ENCODE data around the gene RASGRF2.
"Not testable (repeated sequence)": the region's sequence is repeated elsewhere in the genome, so short reads cannot be mapped to it uniquely, and the experiment has no call there.

The RASGRF2 gene

GRCh38 chr5:81016116-81016515 lies 56.0 kb downstream of the RASGRF2 start:
- H3K36me3 ChIP-seq = no peaks in the 10 kb centered on the region
- H3K9me3 ChIP-seq = no peaks in the 10 kb centered on the region
- no peak for TF ChIP-seq CTCF (IDR thresholded peaks at IDR 0.05; ENCODE audit: low read depth, low read length)
- H3K4me3 ChIP-seq (ENCODE audit: low read depth, low read length) = no peak overlapping the region
- no peak for DNase-seq
- H3K27me3 ChIP-seq = no peaks in the 10 kb centered on the region
- no peaks in the 10 kb centered on the region for H3K4me1 ChIP-seq

- Histone ChIP-seq H3K36me3 (no peaks in the 10 kb centered on the region), H3K27me3 (no peaks in the 10 kb centered on the region), H3K4me1 (no peaks in the 10 kb centered on the region), H3K9me3 (no peaks in the 10 kb centered on the region), H3K4me3 (ENCODE audit: low read depth, low read length) (no peak overlapping the region)
- TF ChIP-seq CTCF (IDR thresholded peaks at IDR 0.05; ENCODE audit: low read depth, low read length) = no peak
- DNase-seq = no peak
Measured at GRCh38 chr5:81017320-81017719, 57.2 kb downstream of the RASGRF2 start.

DNA sequence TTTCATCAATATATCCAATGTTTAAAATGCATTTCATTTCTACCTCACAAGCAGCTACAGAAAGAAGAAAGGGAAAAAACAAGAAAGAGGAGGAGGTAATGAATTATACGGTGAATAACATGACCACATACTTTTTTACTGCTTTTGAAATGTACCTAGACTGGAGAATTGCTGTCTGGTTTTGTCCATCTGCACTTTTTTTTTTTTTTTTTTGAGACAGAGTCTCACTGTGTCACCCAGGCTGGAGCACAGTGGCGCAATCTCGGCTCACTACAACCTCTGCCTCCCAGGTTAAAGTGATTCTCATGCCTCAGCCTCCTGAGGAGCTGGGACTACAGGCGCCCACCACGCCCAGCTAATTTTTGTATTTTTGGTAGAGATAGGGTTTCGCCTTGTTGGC lies 58.4 kb downstream of the RASGRF2 start:
- H3K4me1 ChIP-seq; H3K27me3 ChIP-seq; DNase-seq; H3K36me3 ChIP-seq; H3K9me3 ChIP-seq; H3K4me3 ChIP-seq (ENCODE audit: low read depth, low read length): not testable (repeated sequence)

- DNase-seq = no peak
- H3K4me3 ChIP-seq (ENCODE audit: low read depth, low read length) = no peak overlapping the region
- peaks cover 9% of the 10 kb centered on the region; the same call in 1 of the 2 replicates for H3K4me1 ChIP-seq
- H3K36me3 ChIP-seq = no peaks in the 10 kb centered on the region
- TF ChIP-seq CTCF (IDR thresholded peaks at IDR 0.05; ENCODE audit: low read depth, low read length) = no peak
- no peaks in the 10 kb centered on the region for H3K27me3 ChIP-seq
- no peaks in the 10 kb centered on the region for H3K9me3 ChIP-seq
Measured at GRCh38 chr5:81019748-81020147, 59.6 kb downstream of the RASGRF2 start.

DNA sequence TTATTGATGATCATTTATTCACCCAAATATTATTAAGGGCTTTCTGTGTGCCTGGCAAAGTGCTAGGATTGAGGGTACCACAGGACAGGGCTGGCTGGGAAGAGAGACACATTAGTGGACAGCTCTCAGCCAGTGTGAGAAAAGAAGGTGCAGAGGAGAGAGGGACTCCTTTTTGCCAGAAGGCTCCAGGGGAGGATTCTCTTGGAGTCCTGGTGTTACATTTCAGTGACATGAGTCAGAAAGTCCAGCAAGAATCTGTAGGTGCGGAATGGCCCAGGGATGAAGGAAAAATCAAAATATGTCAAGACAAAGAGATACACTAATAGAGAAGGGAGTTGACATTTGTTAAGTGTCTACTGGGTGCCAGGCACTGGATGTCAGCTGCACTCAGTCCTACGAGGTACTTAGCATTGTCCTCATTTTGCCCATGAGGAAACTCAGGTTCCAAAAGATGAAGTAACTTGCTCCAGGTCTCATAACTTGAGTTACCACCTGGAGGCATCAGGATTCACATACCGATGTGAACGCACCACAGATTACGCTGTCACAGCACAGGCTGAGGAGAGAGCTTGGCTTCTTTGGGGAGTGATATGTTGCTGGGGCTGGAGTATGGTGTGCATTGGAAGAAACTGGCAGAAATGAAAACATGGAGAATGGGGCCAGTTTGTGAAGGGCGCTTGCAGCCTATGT lies 60.5 kb downstream of the RASGRF2 start:
- Histone ChIP-seq H3K4me1 (peaks cover 9% of the 10 kb centered on the region; the same call in 1 of the 2 replicates), H3K4me3 (ENCODE audit: low read depth, low read length) (no peak overlapping the region), H3K9me3 (no peaks in the 10 kb centered on the region), H3K36me3 (no peaks in the 10 kb centered on the region), H3K27me3 (no peaks in the 10 kb centered on the region)
- no peak for DNase-seq
- TF ChIP-seq CTCF (IDR thresholded peaks at IDR 0.05; ENCODE audit: low read depth, low read length) = no peak

DNA sequence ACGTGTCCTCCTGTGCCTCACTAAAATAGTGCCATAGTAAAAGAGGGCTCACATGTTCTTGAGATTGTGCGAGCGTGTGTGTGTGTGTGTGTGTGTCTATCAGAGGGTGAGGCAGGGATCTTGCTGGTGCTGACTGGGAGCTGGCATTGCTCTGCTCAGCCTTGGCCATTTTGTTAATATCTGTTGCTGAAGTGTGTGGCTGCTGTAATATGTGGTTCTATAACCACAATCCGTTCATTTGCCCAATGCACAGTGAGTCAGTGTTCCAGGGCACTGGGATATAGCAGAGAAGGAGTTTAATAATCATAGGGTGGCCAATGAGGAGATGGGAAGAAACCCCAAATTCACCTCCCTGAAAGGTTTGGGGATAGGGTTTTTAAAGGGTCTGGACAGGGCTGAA lies 61.3 kb downstream of the RASGRF2 start:
- Histone ChIP-seq H3K27me3 (no peaks in the 10 kb centered on the region), H3K9me3 (no peaks in the 10 kb centered on the region), H3K4me3 (ENCODE audit: low read depth, low read length) (no peak overlapping the region), H3K36me3 (no peaks in the 10 kb centered on the region), H3K4me1 (peaks cover 9% of the 10 kb centered on the region; the same call in 1 of the 2 replicates)
- TF ChIP-seq CTCF (IDR thresholded peaks at IDR 0.05; ENCODE audit: low read depth, low read length) = no peak
- no peak for DNase-seq
